HL-60 (cell line): Measurements from ENCODE around the gene TATDN2.

ENCODE experiments used
- CTCF ChIP-seq: IDR thresholded peaks from one replicate; pipeline ENCODE4 v1.5.1; 2011; ENCODE audit warnings: low read length, control low read depth, inconsistent platforms; ENCODE audit not compliant: insufficient read depth
- GABPA ChIP-seq: IDR thresholded peaks from 2 replicates; pipeline ENCODE4 v1.6.1; 2012; ENCODE audit warnings: low read depth
- POLR2AphosphoS5 ChIP-seq: IDR thresholded peaks from 2 replicates; pipeline ENCODE4 v1.6.1; 2012; ENCODE audit warnings: low read depth

GRCh38 chr3:10319804-10320203 is 71.5 kb downstream of the TATDN2 start:
- no peak for TF ChIP-seq CTCF
- TF ChIP-seq POLR2AphosphoS5, result no peak
- no peak for TF ChIP-seq GABPA
